GM23338 (cell line): ENCODE data around the gene ZBTB7C. TPM values are rescaled to one million over a fixed set of nuclear protein-coding genes. Genes with fewer than 3 reads are reported as not detected.

Source experiments
- ATAC-seq: fragments of 200-7000 bp; cut with Tn5 transposase; 3 replicates; pipeline ENCODE4 v1.9.1; 2020
- DNase-seq: peaks from one replicate; pipeline ENCODE4 v3.0.0-alpha.2; 2015; ENCODE audit warnings: low spot score
- H2AFZ ChIP-seq: fragments of 200-600 bp; sonication (generic); 2 replicates; pipeline ENCODE4 v1.8.0; 2016; ENCODE audit warnings: antibody characterized with exemption, mild to moderate bottlenecking, moderate library complexity
- H3F3A ChIP-seq: fragments of 200-600 bp; sonication (generic); replicated peaks from 2 replicates; pipeline ENCODE4 v1.8.0; 2017; ENCODE audit warnings: antibody characterized with exemption, mixed run types, low read depth
- H3K27ac ChIP-seq: fragments of 200-600 bp; sonication (generic); 2 replicates; pipeline ENCODE4 v1.6.1; 2016; ENCODE audit warnings: low read depth
- H3K27me3 ChIP-seq: fragments of 200-600 bp; sonication (generic); 2 replicates; pipeline ENCODE4 v1.8.0; 2016; ENCODE audit warnings: mild to moderate bottlenecking, mixed run types, moderate library complexity; ENCODE audit not compliant: insufficient read depth
- H3K36me3 ChIP-seq: fragments of 200-600 bp; sonication (generic); 2 replicates; pipeline ENCODE4 v1.8.0; 2016; ENCODE audit warnings: mild to moderate bottlenecking; ENCODE audit not compliant: insufficient read depth
- H3K4me1 ChIP-seq: fragments of 200-600 bp; sonication (generic); 2 replicates; pipeline ENCODE4 v1.8.0; 2016; ENCODE audit warnings: mild to moderate bottlenecking, moderate library complexity; ENCODE audit not compliant: insufficient read depth
- H3K4me2 ChIP-seq: fragments of 200-600 bp; sonication (generic); 2 replicates; pipeline ENCODE4 v1.7.1; 2017; ENCODE audit warnings: mixed run types
- H3K4me3 ChIP-seq: fragments of 200-600 bp; sonication (generic); 2 replicates; pipeline ENCODE4 v1.6.1; 2016; ENCODE audit warnings: mixed run types
- H3K79me2 ChIP-seq: fragments of 200-600 bp; sonication (generic); replicated peaks from 2 replicates; pipeline ENCODE4 v1.8.0; 2017; ENCODE audit warnings: mild to moderate bottlenecking; ENCODE audit not compliant: insufficient read depth
- H3K9me2 ChIP-seq: fragments of 200-600 bp; sonication (generic); 2 replicates; pipeline ENCODE4 v1.8.0; 2017; ENCODE audit not compliant: insufficient read depth
- H4K20me1 ChIP-seq: fragments of 200-600 bp; sonication (generic); replicated peaks from 2 replicates; pipeline ENCODE4 v1.8.0; 2017; ENCODE audit warnings: mild to moderate bottlenecking; ENCODE audit not compliant: insufficient read depth
- H3K27ac Mint-ChIP-seq: 2 replicates; pipeline ENCODE4 v1.8.0; 2020; ENCODE audit warnings: inconsistent platforms, mild to moderate bottlenecking, moderate library complexity, mixed read lengths
- H3K27me3 Mint-ChIP-seq: 3 replicates; pipeline ENCODE4 v1.8.0; 2022; ENCODE audit warnings: low read depth, mild to moderate bottlenecking, moderate library complexity, mixed read lengths, inconsistent platforms; ENCODE audit not compliant: insufficient read depth, poor library complexity
- H3K36me3 Mint-ChIP-seq: 3 replicates; pipeline ENCODE4 v1.8.0; 2021; ENCODE audit warnings: low read depth, mild to moderate bottlenecking, inconsistent platforms, moderate library complexity, mixed read lengths
- H3K4me1 Mint-ChIP-seq: 3 replicates; pipeline ENCODE4 v1.8.0; 2020; ENCODE audit warnings: mild to moderate bottlenecking, inconsistent platforms, mixed read lengths
- H3K4me3 Mint-ChIP-seq: 3 replicates; pipeline ENCODE4 v1.8.0; 2021; ENCODE audit warnings: moderate library complexity, mild to moderate bottlenecking, inconsistent platforms, mixed read lengths
- H3K9me3 Mint-ChIP-seq: 3 replicates; pipeline ENCODE4 v1.8.0; 2020; ENCODE audit warnings: moderate library complexity, mild to moderate bottlenecking, inconsistent platforms, mixed read lengths
- CREB1 ChIP-seq: fragments of 250-450 bp; sonication (Bioruptor Pico); IDR thresholded peaks from 2 replicates; pipeline ENCODE4 v1.5.0; 2020; ENCODE audit warnings: low read depth, mild to moderate bottlenecking, moderate library complexity
- EZH2 ChIP-seq: fragments of 200-600 bp; sonication (generic); IDR thresholded peaks from one replicate; pipeline ENCODE4 v1.8.0; 2017; ENCODE audit warnings: antibody characterized with exemption, mild to moderate bottlenecking, low read depth; ENCODE audit not compliant: unreplicated experiment
- EZH2phosphoT487 ChIP-seq: fragments of 200-600 bp; sonication (generic); IDR thresholded peaks from one replicate; pipeline ENCODE4 v1.8.1; 2018; ENCODE audit warnings: antibody characterized with exemption; ENCODE audit not compliant: unreplicated experiment
- NANOG ChIP-seq: IDR thresholded peaks from 2 replicates; pipeline ENCODE4 v1.6.1; 2016; ENCODE audit warnings: antibody characterized with exemption, borderline replicate concordance
- POLR2AphosphoS5 ChIP-seq: IDR thresholded peaks from 2 replicates; pipeline ENCODE4 v1.6.1; 2016; ENCODE audit warnings: antibody characterized with exemption, low read depth
- STAT1 ChIP-seq: IDR thresholded peaks from one replicate; pipeline ENCODE4 v1.6.1; 2016; ENCODE audit warnings: antibody characterized with exemption; ENCODE audit not compliant: unreplicated experiment
- ZNF114 ChIP-seq: fragments of 250-450 bp; sonication (Bioruptor Pico); IDR thresholded peaks from 2 replicates; pipeline ENCODE4 v1.5.0; 2020; ENCODE audit warnings: mild to moderate bottlenecking, moderate library complexity
- ZNF331 ChIP-seq: fragments of 250-450 bp; sonication (Bioruptor Pico); IDR thresholded peaks from 2 replicates; pipeline ENCODE4 v1.5.0; 2020; ENCODE audit warnings: low read depth, mild to moderate bottlenecking, moderate library complexity
- polyA plus RNA-seq: library from polyadenylated mRNA; unstranded; fragments of >200 nt; fragmentation: Nextera tagmentation; extraction: Ambion mirVana; gene quantifications from 2 replicates; pipeline ENCODE4 v1.2.1, GENCODE V29; 2016
- total RNA-seq: library from RNA; depleted of rRNA; stranded (reverse); fragments of >200 nt; shearing (Covaris generic); gene quantifications from 2 replicates; pipeline ENCODE4 v1.2.3, GENCODE V29; 2014
- TF ChIP-seq, protein P1 (sequence below), 2 experiments: fragments of 200-600 bp in 1 of 2; sonication (generic) in 1 of 2; conservative IDR thresholded peaks; 2 replicates each; pipeline versions ENCODE4 v1.5.1 to v1.6.1; 2016 to 2017; ENCODE audit warnings: antibody characterized with exemption in 2 of 2, low read depth in 2 of 2, mild to moderate bottlenecking in 2 of 2, moderate library complexity in 1 of 2
- TF ChIP-seq, protein P2 (sequence below): IDR thresholded peaks from 2 replicates; pipeline ENCODE4 v1.6.1; 2016; ENCODE audit warnings: antibody characterized with exemption

Gene ZBTB7C
- total and polyA plus RNA-seq, 2 experiments from 2014 or later, result 0.03 to 0.14 TPM

DNA sequence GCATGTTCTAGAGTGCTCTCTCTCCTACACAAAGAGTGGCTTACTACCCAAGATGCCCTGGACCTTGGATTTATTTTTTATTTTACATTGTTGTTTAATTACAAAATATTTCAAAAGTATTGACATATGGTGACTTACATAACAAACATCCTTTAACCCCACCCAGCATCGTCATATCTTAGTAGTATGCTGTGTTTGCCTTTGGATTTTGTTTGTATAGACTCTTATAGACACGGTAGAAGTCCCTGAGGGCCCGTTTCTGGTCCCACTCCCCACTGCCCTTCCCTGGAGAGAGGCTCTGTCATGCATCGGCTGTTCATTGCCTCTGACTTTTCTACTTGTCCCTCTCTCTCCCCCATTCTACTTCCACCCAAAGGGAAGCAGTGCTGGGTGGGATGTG, 112.0 kb downstream of the ZBTB7C start (continued):
- TF ChIP-seq, protein P1, sequence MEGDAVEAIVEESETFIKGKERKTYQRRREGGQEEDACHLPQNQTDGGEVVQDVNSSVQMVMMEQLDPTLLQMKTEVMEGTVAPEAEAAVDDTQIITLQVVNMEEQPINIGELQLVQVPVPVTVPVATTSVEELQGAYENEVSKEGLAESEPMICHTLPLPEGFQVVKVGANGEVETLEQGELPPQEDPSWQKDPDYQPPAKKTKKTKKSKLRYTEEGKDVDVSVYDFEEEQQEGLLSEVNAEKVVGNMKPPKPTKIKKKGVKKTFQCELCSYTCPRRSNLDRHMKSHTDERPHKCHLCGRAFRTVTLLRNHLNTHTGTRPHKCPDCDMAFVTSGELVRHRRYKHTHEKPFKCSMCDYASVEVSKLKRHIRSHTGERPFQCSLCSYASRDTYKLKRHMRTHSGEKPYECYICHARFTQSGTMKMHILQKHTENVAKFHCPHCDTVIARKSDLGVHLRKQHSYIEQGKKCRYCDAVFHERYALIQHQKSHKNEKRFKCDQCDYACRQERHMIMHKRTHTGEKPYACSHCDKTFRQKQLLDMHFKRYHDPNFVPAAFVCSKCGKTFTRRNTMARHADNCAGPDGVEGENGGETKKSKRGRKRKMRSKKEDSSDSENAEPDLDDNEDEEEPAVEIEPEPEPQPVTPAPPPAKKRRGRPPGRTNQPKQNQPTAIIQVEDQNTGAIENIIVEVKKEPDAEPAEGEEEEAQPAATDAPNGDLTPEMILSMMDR (conservative IDR thresholded peaks at IDR 0.05; ENCODE audit: low read depth in 2 of 2), result no peak
- no peak for TF ChIP-seq POLR2AphosphoS5
- TF ChIP-seq ZNF331 (CRISPR knock-in tag), result no peak
- TF ChIP-seq EZH2, result no peak
- no peak for TF ChIP-seq NANOG
- TF ChIP-seq STAT1, result no peak
- TF ChIP-seq CREB1 (CRISPR knock-in tag), result no peak

DNA sequence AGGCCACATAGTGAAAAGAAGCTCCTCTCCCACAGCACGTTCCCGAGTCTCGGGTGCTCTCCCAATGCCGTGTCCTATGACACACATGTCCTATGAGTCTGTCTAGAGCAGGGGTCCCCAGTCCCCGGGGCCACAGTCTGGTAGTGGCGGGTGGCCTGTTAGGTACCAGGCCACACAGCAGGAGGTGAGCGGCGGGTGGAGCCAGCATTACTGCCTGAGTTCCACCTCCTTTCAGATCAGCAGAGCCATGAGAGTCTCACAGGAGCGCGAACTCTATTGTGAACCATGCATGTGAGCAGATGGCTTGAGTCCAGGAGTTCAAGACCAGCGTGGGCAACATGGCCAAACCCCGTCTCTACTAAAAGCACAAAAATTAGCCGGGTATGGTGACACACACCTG, 112.6 kb downstream of the ZBTB7C start:
- Mint-ChIP-seq H3K4me3 (no peak overlapping the region), H3K27me3 (peaks cover 11% of the 10 kb centered on the region), H3K4me1 (peaks cover 33% of the 10 kb centered on the region), H3K27ac (no peak overlapping the region), H3K36me3 (no peaks in the 10 kb centered on the region; the same call in 2 of the 3 replicates), H3K9me3 (no peaks in the 10 kb centered on the region)
- Histone ChIP-seq H3K27me3 (no peaks in the 10 kb centered on the region), H4K20me1 (no peaks in the 10 kb centered on the region), H3K4me2 (no peak overlapping the region), H2AFZ (no peak overlapping the region), H3K9me2 (0 out of 2 replicates have a peak, but pooled peaks cover 3% of the 10 kb centered on the region), H3K4me3 (no peak overlapping the region), H3F3A (no peaks in the 10 kb centered on the region), H3K36me3 (no peaks in the 10 kb centered on the region), H3K4me1 (peaks cover 10% of the 10 kb centered on the region), H3K27ac (no peak overlapping the region), H3K79me2 (no peaks in the 10 kb centered on the region)
- no peak for TF ChIP-seq CREB1 (CRISPR knock-in tag)
- no peak for TF ChIP-seq ZNF114 (CRISPR knock-in tag)
- TF ChIP-seq, protein P2, sequence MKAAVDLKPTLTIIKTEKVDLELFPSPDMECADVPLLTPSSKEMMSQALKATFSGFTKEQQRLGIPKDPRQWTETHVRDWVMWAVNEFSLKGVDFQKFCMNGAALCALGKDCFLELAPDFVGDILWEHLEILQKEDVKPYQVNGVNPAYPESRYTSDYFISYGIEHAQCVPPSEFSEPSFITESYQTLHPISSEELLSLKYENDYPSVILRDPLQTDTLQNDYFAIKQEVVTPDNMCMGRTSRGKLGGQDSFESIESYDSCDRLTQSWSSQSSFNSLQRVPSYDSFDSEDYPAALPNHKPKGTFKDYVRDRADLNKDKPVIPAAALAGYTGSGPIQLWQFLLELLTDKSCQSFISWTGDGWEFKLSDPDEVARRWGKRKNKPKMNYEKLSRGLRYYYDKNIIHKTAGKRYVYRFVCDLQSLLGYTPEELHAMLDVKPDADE, result no peak
- TF ChIP-seq EZH2phosphoT487, result no peak
- no peak for TF ChIP-seq POLR2AphosphoS5
- no peak for ATAC-seq
- no peak for DNase-seq

DNA sequence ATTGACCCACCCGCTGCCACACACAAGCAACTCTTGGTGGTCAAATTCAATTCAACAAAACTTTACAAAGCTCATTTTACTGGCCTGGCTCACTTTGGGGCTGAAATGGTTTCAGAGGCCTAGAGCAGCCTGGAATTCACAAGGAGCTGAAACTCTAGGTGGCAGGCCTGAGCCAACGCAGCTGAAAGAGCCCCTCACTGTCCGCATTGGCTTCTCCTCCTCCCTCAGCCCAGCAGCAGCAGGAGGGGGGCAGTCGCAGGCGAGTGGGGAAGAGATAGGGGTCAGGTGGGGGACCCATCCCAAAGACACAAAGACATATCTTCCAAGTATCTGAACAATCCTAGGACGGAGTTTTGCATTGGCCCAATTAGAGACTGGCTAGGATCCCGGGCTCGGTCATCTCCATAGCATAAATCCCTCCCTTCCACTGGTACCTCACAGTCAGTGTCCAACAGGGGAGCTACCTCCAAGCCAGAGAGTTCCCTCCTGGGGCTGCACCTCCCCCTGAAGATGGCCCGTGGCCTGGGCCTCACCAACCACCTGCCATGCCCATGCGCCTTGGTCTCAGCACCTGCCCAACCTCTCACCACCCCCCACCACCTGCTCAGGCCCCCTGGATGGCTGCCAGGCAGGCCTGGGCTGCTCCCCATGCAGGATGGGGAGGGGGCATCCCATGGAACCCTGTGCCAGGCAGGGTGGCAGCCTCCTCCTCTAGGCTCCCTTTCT, 113.4 kb downstream of the ZBTB7C start:
- no peaks in the 10 kb centered on the region for H3K9me2 ChIP-seq
- H3F3A ChIP-seq, result no peaks in the 10 kb centered on the region
- H3K36me3 Mint-ChIP-seq, result no peaks in the 10 kb centered on the region; the same call in 2 of the 3 replicates
- peaks cover 10% of the 10 kb centered on the region for H3K27me3 Mint-ChIP-seq
- no peak overlapping the region for H3K4me3 Mint-ChIP-seq
- no peaks in the 10 kb centered on the region for H3K36me3 ChIP-seq
- DNase-seq (peak; percentile 76), ATAC-seq (peak; percentile 92)
- H3K27me3 ChIP-seq, result no peaks in the 10 kb centered on the region
- H3K4me1 Mint-ChIP-seq, result peaks cover 30% of the 10 kb centered on the region
- peak overlapping the region; percentile 83 for H2AFZ ChIP-seq
- no peaks in the 10 kb centered on the region for H4K20me1 ChIP-seq
- H3K4me3 ChIP-seq, result no peak overlapping the region
- TF ChIP-seq ZNF331 (CRISPR knock-in tag) (no peak), EZH2phosphoT487 (no peak), ZNF114 (CRISPR knock-in tag) (no peak)
- TF ChIP-seq, protein P1 (conservative IDR thresholded peaks at IDR 0.05; ENCODE audit: low read depth in 2 of 2), result peak; percentile 57 to 82
- TF ChIP-seq, protein P2, result no peak
- no peaks in the 10 kb centered on the region for H3K9me3 Mint-ChIP-seq
- H3K79me2 ChIP-seq, result no peaks in the 10 kb centered on the region
- H3K27ac Mint-ChIP-seq, result no peak overlapping the region
- H3K4me2 ChIP-seq, result no peak overlapping the region
- H3K27ac ChIP-seq, result no peak overlapping the region
- H3K4me1 ChIP-seq, result peaks cover 9% of the 10 kb centered on the region
